HepG2 (cell line): ENCODE measurements around the gene NELFCD. TPM values are rescaled to one million over a fixed set of nuclear protein-coding genes. Genes with fewer than 3 reads are reported as not detected.

ENCODE experiments used
- ATAC-seq: fragments of 200-7000 bp; cut with Tn5 transposase; 3 replicates; pipeline ENCODE4 v1.9.1; 2020; ENCODE audit warnings: mild to moderate bottlenecking, moderate library complexity
- BruUV-seq: library from RNA; stranded (reverse); fragments of 400-500 nt; replicated peaks from 2 replicates; lab custom pipeline; 2021; lab: Mats Ljungman, UMichigan
- CTCF ChIA-PET: fragments of 300-600 bp; formaldehyde crosslinking; extraction: SDS; loops from one replicate; lab custom pipeline; 2021; ENCODE audit warnings: low total read pairs, inconsistent platforms, low intra/inter-chr PET ratio; lab: Yijun Ruan, JAX
- POLR2A ChIA-PET: fragments of 350-600 bp; sonication (Branson Sonifier 250); formaldehyde crosslinking; loops from one replicate; lab custom pipeline; 2020; ENCODE audit warnings: antibody characterized with exemption, inconsistent platforms; lab: Yijun Ruan, JAX
- DNase-seq: peaks from one replicate; pipeline ENCODE4 v3.0.0-alpha.2; 2015; ENCODE audit warnings: low spot score
- FAIRE-seq: peaks from 3 replicates; lab custom pipeline; 2011; peaks lifted over from hg19 to GRCh38; lab: Jason Lieb, UNC
- H2AFZ ChIP-seq: one replicate; pipeline ENCODE4 v1.6.1; 2011; ENCODE audit warnings: low read length, inconsistent platforms
- H3K27ac ChIP-seq: fragments of 300-600 bp; 3 replicates; pipeline ENCODE4 v1.8.0; 2011; ENCODE audit warnings: mixed run types, mild to moderate bottlenecking, mixed read lengths, low read length, inconsistent platforms; ENCODE audit not compliant: insufficient read depth; ENCODE audit errors: extremely low read length
- H3K27me3 ChIP-seq, 2 experiments: fragments of 200-600 bp in 1 of 2; 2 replicates in 1 of 2; 3 replicates in 1 of 2; pipeline versions ENCODE4 v1.6.0 to v1.8.0; 2011; ENCODE audit warnings: low read length in 2 of 2, mild to moderate bottlenecking in 2 of 2, moderate library complexity in 2 of 2, inconsistent platforms in 1 of 2; ENCODE audit not compliant: insufficient read depth in 2 of 2, control insufficient read depth in 1 of 2
- H3K36me3 ChIP-seq, 2 experiments: fragments of 200-600 bp in 1 of 2; replicated peaks in 1 of 2; 2 replicates in 1 of 2; 3 replicates in 1 of 2; pipeline versions ENCODE4 v1.5.1 to v1.8.0; 2011; ENCODE audit warnings: low read length in 2 of 2, inconsistent platforms in 1 of 2; ENCODE audit not compliant: insufficient read depth in 2 of 2, control insufficient read depth in 1 of 2
- H3K4me1 ChIP-seq: 2 replicates; pipeline ENCODE4 v1.5.1; 2012; ENCODE audit warnings: low read length, inconsistent platforms; ENCODE audit not compliant: insufficient read depth
- H3K4me2 ChIP-seq: 2 replicates; pipeline ENCODE4 v1.6.0; 2011; ENCODE audit warnings: low read depth, low read length, inconsistent platforms
- H3K4me3 ChIP-seq, 3 experiments: fragments of 200-600 bp in 1 of 3; sonication (generic), shearing (Covaris generic) in 1 of 3; replicated peaks in 1 of 3; 2 replicates each; pipeline ENCODE4 v1.5.1; 2011 to 2016; ENCODE audit warnings: low read length in 3 of 3, inconsistent platforms in 2 of 3, low read depth in 2 of 3, mild to moderate bottlenecking in 2 of 3, control low read depth in 1 of 3, mixed read lengths in 1 of 3; ENCODE audit not compliant: insufficient read depth in 1 of 3
- H3K79me2 ChIP-seq: one replicate; pipeline ENCODE4 v1.6.1; 2011; ENCODE audit warnings: low read length, inconsistent platforms; ENCODE audit not compliant: insufficient read depth
- H3K9ac ChIP-seq: 2 replicates; pipeline ENCODE4 v1.6.0; 2011; ENCODE audit warnings: mild to moderate bottlenecking, low read depth, low read length, inconsistent platforms; ENCODE audit not compliant: insufficient read depth
- H3K9me3 ChIP-seq: 2 replicates; pipeline ENCODE4 v1.5.1; 2012; ENCODE audit warnings: mild to moderate bottlenecking, low read length
- H4K20me1 ChIP-seq: 2 replicates; pipeline ENCODE4 v1.6.0; 2011; ENCODE audit warnings: inconsistent platforms, mild to moderate bottlenecking, low read length, moderate library complexity; ENCODE audit not compliant: insufficient read depth
- DRAP1 ChIP-seq: IDR thresholded peaks from 2 replicates; pipeline ENCODE4 v1.6.1; 2016; ENCODE audit warnings: missing genetic modification reagents, missing compliant biosample characterization
- ELF1 ChIP-seq: sonication (generic); formaldehyde crosslinking; IDR thresholded peaks from 2 replicates; pipeline ENCODE4 v1.4.0; 2020; ENCODE audit warnings: missing genetic modification reagents
- FOXM1 ChIP-seq: sonication (generic); formaldehyde crosslinking; IDR thresholded peaks from 2 replicates; pipeline ENCODE4 v1.5.0; 2020; ENCODE audit warnings: missing genetic modification reagents
- HBP1 ChIP-seq: IDR thresholded peaks from 2 replicates; pipeline ENCODE4 v1.6.1; 2016; ENCODE audit warnings: low read depth, control low read depth
- KLF12 ChIP-seq: sonication (generic); formaldehyde crosslinking; IDR thresholded peaks from 2 replicates; pipeline ENCODE4 v1.4.0; 2020; ENCODE audit warnings: missing genetic modification reagents, borderline replicate concordance
- POLR2AphosphoS5 ChIP-seq: IDR thresholded peaks from 2 replicates; pipeline ENCODE4 v1.6.1; 2012; ENCODE audit warnings: low read depth, low read length
- SNAI1 ChIP-seq: sonication (generic); formaldehyde crosslinking; IDR thresholded peaks from 2 replicates; pipeline ENCODE4 v1.5.0; 2020; ENCODE audit warnings: mild to moderate bottlenecking, missing genetic modification reagents, borderline replicate concordance
- ZC3H13 ChIP-seq: sonication (generic); formaldehyde crosslinking; IDR thresholded peaks from 2 replicates; pipeline ENCODE4 v1.8.1; 2023; ENCODE audit warnings: mild to moderate bottlenecking, missing genetic modification reagents, moderate library complexity
- ZNF232 ChIP-seq: sonication (generic); formaldehyde crosslinking; IDR thresholded peaks from 2 replicates; pipeline ENCODE4 v1.4.0; 2020; ENCODE audit warnings: missing genetic modification reagents, borderline replicate concordance
- ZNF274 ChIP-seq: sonication (generic); formaldehyde crosslinking; IDR thresholded peaks from 2 replicates; pipeline ENCODE4 v1.5.1; 2020; ENCODE audit warnings: mild to moderate bottlenecking, missing genetic modification reagents
- ZNF317 ChIP-seq: sonication (generic); formaldehyde crosslinking; IDR thresholded peaks from 2 replicates; pipeline ENCODE4 v1.5.0; 2020; ENCODE audit warnings: mild to moderate bottlenecking, missing genetic modification reagents
- ZNF326 ChIP-seq: sonication (generic); formaldehyde crosslinking; IDR thresholded peaks from 2 replicates; pipeline ENCODE4 v1.4.0; 2020; ENCODE audit warnings: missing genetic modification reagents, borderline replicate concordance
- ZNF501 ChIP-seq: sonication (generic); formaldehyde crosslinking; IDR thresholded peaks from 2 replicates; pipeline ENCODE4 v1.5.1; 2020; ENCODE audit warnings: mild to moderate bottlenecking, moderate library complexity, missing genetic modification reagents
- ZNF691 ChIP-seq: sonication (generic); formaldehyde crosslinking; IDR thresholded peaks from 2 replicates; pipeline ENCODE4 v1.4.0; 2020; ENCODE audit warnings: missing genetic modification reagents, low read depth, mild to moderate bottlenecking, borderline replicate concordance
- ZNF841 ChIP-seq: sonication (generic); formaldehyde crosslinking; IDR thresholded peaks from 2 replicates; pipeline ENCODE4 v1.8.1; 2023; ENCODE audit warnings: missing genetic modification reagents, borderline replicate concordance
- WGBS: methylation state at CpG from one replicate; pipeline ENCODE4 v1.1.6; 2017; ENCODE audit warnings: low lambda C conversion rate; 5-methylcytosine and 5-hydroxymethylcytosine counted together
- in situ Hi-C: cut with HindIII; loops from 2 replicates; pipeline ENCODE4 v1.10.0; 2017; ENCODE audit warnings: low pct_unique_long_range_greater_than_20kb; ENCODE audit not compliant: extremely low pct_ligation_motif_present
- intact Hi-C: fragments of 100-400 bp; cut with micrococcal nuclease; formaldehyde crosslinking; loops from one replicate; pipeline ENCODE4 v1.10.0; 2022; ENCODE audit not compliant: unreplicated experiment
- polyA plus RNA-seq, 8 experiments: library from polyadenylated mRNA; depleted of rRNA in 3 of 8; stranded (reverse) in 7 of 8; unstranded in 1 of 8; fragments of >200 nt; fragmentation: Illumina TruSeq in 4 of 8; extraction: Trizol in 4 of 8; gene quantifications; 2 replicates each; pipeline versions ENCODE4 v1.2.1 to v1.2.3, GENCODE V29; 2011 to 2016; ENCODE audit warnings: low read depth in 4 of 8, missing spikeins in 1 of 8, mixed read lengths in 1 of 8; ENCODE audit not compliant: insufficient read depth in 1 of 8
- total RNA-seq, 5 experiments: library from RNA; depleted of rRNA; stranded (reverse); fragments of >200 nt; fragmentation: Illumina TruSeq; extraction: Trizol; gene quantifications; 2 replicates each; pipeline ENCODE4 v1.2.3, GENCODE V29; 2016; ENCODE audit warnings: low read depth in 1 of 5

The NELFCD gene
- total and polyA plus RNA-seq, 2 of the 13 experiments (the other 11 are each of a cell fraction or from before 2014, with no cell fraction given) = 159 to 203 TPM

GRCh38 chr20:59025511-59025910 lies 44.5 kb downstream of the NELFCD start:
- POLR2A ChIA-PET = interaction anchor here (1.3 kb wide), 1 partner anchor 10 kb away, joined by 9 read pairs; no protein-coding TSS in a partner anchor

GRCh38 chr20:59026904-59027740 lies 46.1 kb downstream of the NELFCD start:
- in situ Hi-C loops = no loop called here
- ChIA-PET CTCF (no interaction called here), POLR2A (interaction anchor here (1.0 to 1.6 kb wide), 2 partner anchors 11 to 46 kb away, joined by 3 to 4 read pairs; partner anchors contain the start of gene NELFCD)
- Histone ChIP-seq H3K4me1 (peaks cover 64% of the 10 kb centered on the region), H3K27ac (no peak overlapping the region), H3K27me3 (no peaks in the 10 kb centered on the region; a peak in 1 of 5 replicates), H2AFZ (no peak overlapping the region), H3K9ac (no peak overlapping the region), H3K79me2 (peaks cover 70% of the 10 kb centered on the region), H4K20me1 (peaks cover 15% of the 10 kb centered on the region; the same call in 1 of the 2 replicates), H3K4me2 (0 out of 2 replicates have a peak overlapping the region, but pooled peaks have one; percentile 97), H3K4me3 (no peak overlapping the region), H3K9me3 (no peaks in the 10 kb centered on the region), H3K36me3 (peaks cover 32 to 71% of the 10 kb centered on the region in 2 experiments)
- intact Hi-C loops = no loop called here
- 98% methylated on average over 5 of the region's 5 CpGs for WGBS
- BruUV-seq = no TSS peak
- DNase-seq (no peak), ATAC-seq (no peak), FAIRE-seq (no peak)
- TF ChIP-seq ZNF501 (CRISPR knock-in tag) = no peak
- no peak for TF ChIP-seq HBP1
- TF ChIP-seq ZNF691 (CRISPR knock-in tag) = no peak
- no peak for TF ChIP-seq DRAP1
- TF ChIP-seq ZNF274 (CRISPR knock-in tag) = no peak
- no peak for TF ChIP-seq FOXM1
- TF ChIP-seq ELF1 = 0 out of 2 replicates have a peak, but pooled peaks have one; percentile 6
- peak; percentile 43; the same call in 1 of the 2 replicates for TF ChIP-seq POLR2AphosphoS5
- no peak for TF ChIP-seq KLF12 (CRISPR knock-in tag)
- TF ChIP-seq ZNF317 (CRISPR knock-in tag) = no peak
- TF ChIP-seq ZNF841 = no peak

More at GRCh38 chr20:59025511-59025910, 44.5 kb downstream of the NELFCD start:
- no peak overlapping the region for H3K9ac ChIP-seq
- peaks cover 54% of the 10 kb centered on the region for H3K79me2 ChIP-seq
- peaks cover 11% of the 10 kb centered on the region; the same call in 1 of the 2 replicates for H4K20me1 ChIP-seq
- H3K27me3 ChIP-seq = no peaks in the 10 kb centered on the region
- H3K4me3 ChIP-seq = no peak overlapping the region
- BruUV-seq = no TSS peak
- no peak overlapping the region for H3K4me2 ChIP-seq
- WGBS = 97% methylated on average over 4 of the region's 4 CpGs
- no peak overlapping the region for H2AFZ ChIP-seq
- ATAC-seq = no peak
- in situ Hi-C loops = no loop called here
- TF ChIP-seq ZNF232 (CRISPR knock-in tag) (no peak), ZC3H13 (peak; percentile 24; the same call in 1 of the 2 replicates), SNAI1 (CRISPR knock-in tag) (0 out of 2 replicates have a peak, but pooled peaks have one; percentile 31), ZNF326 (no peak)
- TF ChIP-seq, all 625 proteins: peak for 2
- no peak overlapping the region for H3K27ac ChIP-seq
- H3K9me3 ChIP-seq = no peaks in the 10 kb centered on the region
- FAIRE-seq = no peak
- intact Hi-C loops = no loop called here
- CTCF ChIA-PET = no interaction called here
- DNase-seq = no peak
- peaks cover 55% of the 10 kb centered on the region for H3K4me1 ChIP-seq
- peaks cover 32 to 71% of the 10 kb centered on the region in 2 experiments for H3K36me3 ChIP-seq
